Epithelial cell of esophagus (primary cell): ENCODE measurements around the gene NARF.

Experiments
- DNase-seq: peaks from one replicate; pipeline ENCODE4 v3.0.0; 2010; ENCODE audit warnings: low read depth
- H3K4me3 ChIP-seq: 2 replicates; pipeline ENCODE4 v1.5.1; 2011; ENCODE audit warnings: mild to moderate bottlenecking, low read length, control low read depth
- TF ChIP-seq, protein P1 (sequence below): IDR thresholded peaks from 2 replicates; pipeline ENCODE4 v1.5.1; 2011; ENCODE audit warnings: low read depth, mild to moderate bottlenecking, low read length, control low read depth, inconsistent platforms; ENCODE audit not compliant: insufficient read depth; ENCODE audit errors: missing control alignments

Gene NARF

DNA sequence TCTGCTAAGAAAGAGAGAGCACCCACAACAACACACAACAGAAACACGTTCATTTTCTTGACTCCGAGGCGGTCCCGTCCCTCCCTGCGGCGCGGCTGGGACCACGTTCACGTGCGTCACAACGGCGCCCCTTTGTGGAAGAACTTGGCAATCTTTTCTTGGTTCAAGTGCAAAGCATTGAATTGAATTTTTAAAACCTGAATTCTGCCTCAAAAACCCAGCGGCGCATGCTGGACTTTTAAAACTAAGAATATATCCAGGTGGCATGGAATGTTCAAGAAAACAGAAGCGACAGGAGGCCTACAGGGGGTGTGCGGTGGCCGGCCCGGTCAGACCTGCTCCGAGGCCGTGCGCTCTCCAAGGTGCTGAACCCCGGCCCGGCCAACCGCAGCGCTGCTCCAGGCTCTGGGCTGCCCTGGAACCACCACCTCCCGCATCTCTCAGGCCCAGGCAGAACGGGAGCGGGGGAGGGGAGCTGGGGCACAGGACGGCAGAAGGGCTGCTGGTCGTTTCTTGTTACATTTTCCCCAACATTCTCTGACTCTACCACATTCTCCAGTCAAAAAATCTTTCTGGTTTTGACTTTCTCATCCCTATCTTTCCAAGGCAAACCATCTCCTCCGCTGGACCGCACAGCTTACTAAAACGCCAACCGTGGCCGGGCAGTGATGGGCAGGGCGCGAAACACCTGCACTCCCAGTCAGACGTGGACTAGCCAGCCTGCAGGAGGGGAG, 43.8 kb upstream of the NARF start:
- no peak overlapping the region for H3K4me3 ChIP-seq
- TF ChIP-seq, protein P1, sequence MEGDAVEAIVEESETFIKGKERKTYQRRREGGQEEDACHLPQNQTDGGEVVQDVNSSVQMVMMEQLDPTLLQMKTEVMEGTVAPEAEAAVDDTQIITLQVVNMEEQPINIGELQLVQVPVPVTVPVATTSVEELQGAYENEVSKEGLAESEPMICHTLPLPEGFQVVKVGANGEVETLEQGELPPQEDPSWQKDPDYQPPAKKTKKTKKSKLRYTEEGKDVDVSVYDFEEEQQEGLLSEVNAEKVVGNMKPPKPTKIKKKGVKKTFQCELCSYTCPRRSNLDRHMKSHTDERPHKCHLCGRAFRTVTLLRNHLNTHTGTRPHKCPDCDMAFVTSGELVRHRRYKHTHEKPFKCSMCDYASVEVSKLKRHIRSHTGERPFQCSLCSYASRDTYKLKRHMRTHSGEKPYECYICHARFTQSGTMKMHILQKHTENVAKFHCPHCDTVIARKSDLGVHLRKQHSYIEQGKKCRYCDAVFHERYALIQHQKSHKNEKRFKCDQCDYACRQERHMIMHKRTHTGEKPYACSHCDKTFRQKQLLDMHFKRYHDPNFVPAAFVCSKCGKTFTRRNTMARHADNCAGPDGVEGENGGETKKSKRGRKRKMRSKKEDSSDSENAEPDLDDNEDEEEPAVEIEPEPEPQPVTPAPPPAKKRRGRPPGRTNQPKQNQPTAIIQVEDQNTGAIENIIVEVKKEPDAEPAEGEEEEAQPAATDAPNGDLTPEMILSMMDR = peak; percentile 63
- peak; percentile 68 for DNase-seq

DNA sequence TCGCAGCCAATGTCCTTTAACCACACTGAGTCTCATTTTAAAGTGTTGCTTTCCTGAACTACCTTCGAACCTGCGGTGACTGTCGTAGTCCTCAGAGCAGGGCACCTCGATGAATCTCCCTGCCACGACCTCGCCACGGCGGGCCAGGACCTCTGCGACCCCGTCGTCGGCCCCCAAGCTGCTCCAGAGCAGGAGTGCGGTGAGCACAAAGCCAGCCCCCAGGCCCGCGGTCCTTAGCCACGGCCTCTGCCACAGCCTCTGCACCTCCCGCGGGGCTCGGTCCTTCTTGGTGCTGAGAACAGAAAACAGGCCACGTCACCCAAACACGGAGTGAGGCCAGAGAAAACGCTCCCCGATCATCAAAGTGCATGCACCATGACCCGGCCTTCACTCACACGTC, 43.2 kb upstream of the NARF start:
- TF ChIP-seq, protein P1 = no peak
- DNase-seq = no peak
- H3K4me3 ChIP-seq = no peak overlapping the region

DNA sequence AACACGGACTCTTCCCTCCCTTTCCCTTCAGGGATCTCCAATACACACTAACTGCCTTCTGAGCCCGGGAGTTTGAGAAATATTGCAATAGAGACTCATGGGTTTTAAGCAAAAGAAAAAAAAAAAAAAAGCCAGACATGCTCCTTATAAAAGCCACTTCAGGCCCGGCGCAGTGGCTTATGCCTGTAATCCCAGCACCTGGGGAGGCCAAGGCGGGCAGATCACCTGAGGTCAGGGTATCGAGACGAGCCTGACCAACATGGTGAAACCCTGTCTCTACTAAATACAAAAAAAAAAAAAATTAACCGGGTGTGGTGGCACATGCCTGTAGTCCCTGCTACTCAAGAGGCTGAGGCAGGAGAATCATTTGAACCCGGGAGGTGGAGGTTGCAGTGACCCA, 42.8 kb upstream of the NARF start:
- DNase-seq = no peak

DNA sequence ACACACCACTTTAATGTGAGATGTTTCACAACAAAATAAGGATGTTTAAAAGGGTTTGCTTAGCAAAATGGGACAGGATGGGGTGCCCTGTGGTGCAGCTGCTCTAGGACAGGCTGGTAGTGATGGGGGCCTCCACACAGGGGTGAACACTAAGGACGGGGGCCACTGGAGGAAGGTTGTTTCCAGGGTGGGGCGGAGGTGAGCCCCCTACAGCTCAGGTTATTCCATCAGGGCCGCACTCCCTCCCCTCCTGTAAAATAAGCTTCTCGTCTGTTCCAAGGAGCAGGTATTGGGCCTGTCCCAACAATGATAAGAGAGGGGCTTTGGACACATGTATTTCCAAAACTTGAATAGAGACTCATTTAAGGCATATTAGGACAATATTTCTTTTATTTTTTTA, 42.3 kb upstream of the NARF start:
- TF ChIP-seq, protein P1 = no peak
- DNase-seq = no peak
- no peak overlapping the region for H3K4me3 ChIP-seq

More for the DNA sequence above, 42.8 kb upstream of the NARF start:
- TF ChIP-seq, protein P1 = no peak
- H3K4me3 ChIP-seq = no peak overlapping the region

DNA sequence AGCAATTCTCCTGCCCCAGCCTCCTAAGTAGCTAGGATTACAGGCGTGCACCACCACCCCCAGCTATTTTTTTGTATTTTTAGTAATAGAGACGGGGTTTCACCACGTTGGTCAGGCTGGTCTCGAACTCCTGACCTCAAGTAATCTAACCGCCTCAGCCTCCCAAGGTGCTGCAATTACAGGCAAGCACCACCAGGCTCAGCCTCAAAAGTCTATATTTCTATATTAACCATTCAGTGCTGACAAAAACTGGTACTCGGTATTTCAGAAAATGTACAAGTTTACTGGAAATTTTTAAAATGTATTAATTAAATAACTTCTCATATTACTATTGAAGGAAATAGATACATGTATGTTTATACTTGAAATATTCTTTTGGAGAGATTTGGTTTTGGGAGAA, 41.8 kb upstream of the NARF start:
- TF ChIP-seq, protein P1 = peak; percentile 24
- no peak for DNase-seq
- H3K4me3 ChIP-seq = no peak overlapping the region

DNA sequence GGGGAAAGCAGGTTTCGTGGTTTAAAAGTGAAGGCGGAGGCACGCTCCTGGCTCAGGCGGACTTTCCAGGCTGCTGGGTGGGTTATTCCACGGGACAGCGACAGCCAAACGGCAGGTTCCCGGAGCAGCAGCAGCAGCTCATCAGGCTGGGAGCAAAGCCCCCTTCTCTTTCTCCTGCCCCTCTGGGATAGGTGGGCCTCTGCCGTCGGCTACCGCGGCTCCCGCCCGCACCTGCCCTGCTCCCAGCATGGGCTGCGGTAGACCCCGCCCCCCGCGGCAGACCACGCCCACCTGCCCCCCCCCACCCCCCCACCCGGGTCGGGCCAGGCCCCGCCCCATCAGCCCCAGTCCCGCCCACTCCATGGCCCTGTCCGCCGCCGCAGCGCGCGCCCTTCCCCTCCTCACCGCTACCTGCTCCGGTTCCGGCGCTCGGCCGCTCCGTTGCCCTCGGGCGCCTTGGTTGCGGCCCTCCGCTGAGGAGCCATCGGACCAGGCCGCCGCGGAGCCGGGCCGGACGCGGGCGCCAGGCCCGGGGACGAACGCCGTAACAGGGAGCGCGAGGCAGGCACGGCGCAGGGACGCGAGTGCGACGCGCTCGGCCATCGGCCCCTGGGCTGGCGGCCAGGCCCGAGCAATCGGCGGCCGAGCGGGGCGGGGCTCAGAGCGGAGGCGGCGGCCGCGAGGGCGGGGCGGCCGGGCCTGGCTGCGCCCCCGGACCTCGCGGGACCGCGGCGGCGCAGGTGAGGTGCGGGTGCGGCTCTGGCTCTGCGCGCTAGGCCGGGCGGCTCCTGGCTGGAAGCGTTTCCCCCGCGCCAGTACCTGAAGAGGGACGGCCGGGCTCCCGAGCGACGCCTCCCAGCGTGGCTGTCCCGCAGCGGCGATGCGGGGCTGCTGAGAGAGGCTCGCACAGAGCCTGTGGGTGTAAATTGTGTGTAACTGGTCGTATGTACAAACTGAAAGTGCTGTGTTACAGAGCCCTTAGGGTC, 40.2 kb upstream of the NARF start, which contains the start of the genes HEXD and OGFOD3:
Gene HEXD (plus strand): TSS at position 347 of the 986 bp plus-strand sequence. CDS start 1,453 bp downstream, outside the sequence.
Gene OGFOD3 (minus strand): TSS at position 586 of the 986 bp plus-strand sequence. CDS start 101 bp downstream, at position 485.
- peak within 1 kb of the TSS; percentile 58 for H3K4me3 ChIP-seq
- TF ChIP-seq, protein P1 = no peak
- peak; percentile 93 for DNase-seq
